H1 (cell line): ENCODE results near the gene SHLD1. TPM values are rescaled to one million over a fixed set of nuclear protein-coding genes. Genes with fewer than 3 reads are reported as not detected.

Source experiments
- CTCF ChIA-PET: fragments of 300-600 bp; sonication (Branson Sonifier 250); formaldehyde crosslinking; loops from one replicate; lab custom pipeline; 2021; ENCODE audit not compliant: partially characterized antibody; lab: Charles Lee
- POLR2A ChIA-PET: fragments of 300-600 bp; sonication (Branson Sonifier 250); formaldehyde crosslinking; loops from one replicate; lab custom pipeline; 2021; ENCODE audit warnings: inconsistent platforms; ENCODE audit not compliant: partially characterized antibody; lab: Charles Lee
- DNase-seq, 2 experiments: peaks; one replicate each; pipeline versions ENCODE4 v3.0.0 to v3.0.0-alpha.2; 2010 to 2022; ENCODE audit warnings: low spot score in 2 of 2, low read depth in 1 of 2, mixed read lengths in 1 of 2
- FAIRE-seq: peaks from 2 replicates; lab custom pipeline; 2011; peaks lifted over from hg19 to GRCh38; lab: Jason Lieb, UNC
- H2AFZ ChIP-seq: 2 replicates; pipeline ENCODE4 v1.8.1; 2012; ENCODE audit warnings: low read length, inconsistent platforms
- H2AK5ac ChIP-seq: 2 replicates; pipeline ENCODE4 v1.6.1; 2013; ENCODE audit warnings: low read depth, low read length
- H2BK120ac ChIP-seq: replicated peaks from 2 replicates; pipeline ENCODE3; 2013; ENCODE audit warnings: low read depth, low read length, inconsistent platforms
- H2BK12ac ChIP-seq: 2 replicates; pipeline ENCODE4 v1.6.1; 2013; ENCODE audit warnings: low read depth, low read length
- H2BK15ac ChIP-seq: 2 replicates; pipeline ENCODE4 v1.6.1; 2013; ENCODE audit warnings: low read length
- H2BK20ac ChIP-seq: 2 replicates; pipeline ENCODE4 v1.6.1; 2013; ENCODE audit warnings: low read length
- H2BK5ac ChIP-seq: 2 replicates; pipeline ENCODE4 v1.6.1; 2013; ENCODE audit warnings: low read depth, low read length
- H3K14ac ChIP-seq: 2 replicates; pipeline ENCODE4 v1.6.1; 2013; ENCODE audit warnings: inconsistent platforms; ENCODE audit not compliant: insufficient read length
- H3K18ac ChIP-seq: 2 replicates; pipeline ENCODE4 v1.6.1; 2013; ENCODE audit warnings: low read length; ENCODE audit errors: extremely low read depth
- H3K23ac ChIP-seq: 2 replicates; pipeline ENCODE4 v1.6.1; 2013; ENCODE audit warnings: inconsistent platforms; ENCODE audit not compliant: insufficient read length
- H3K23me2 ChIP-seq: 2 replicates; pipeline ENCODE4 v1.6.1; 2013; ENCODE audit warnings: low read depth, low read length
- H3K27ac ChIP-seq: 2 replicates; pipeline ENCODE4 v1.6.1; 2011; ENCODE audit warnings: low read depth, low read length, inconsistent platforms
- H3K27me3 ChIP-seq, 4 experiments: replicated peaks in 1 of 4; 1 replicate in 1 of 4; 2 replicates in 3 of 4; pipeline versions ENCODE4 v1.6.1 to v1.8.1; 2011 to 2013; ENCODE audit warnings: low read length in 3 of 4, mild to moderate bottlenecking in 3 of 4, inconsistent platforms in 2 of 4, mixed read lengths in 2 of 4, moderate library complexity in 1 of 4; ENCODE audit not compliant: control insufficient read depth in 3 of 4, insufficient read depth in 3 of 4; ENCODE audit errors: extremely low read depth in 1 of 4
- H3K36me3 ChIP-seq, 4 experiments: 2 replicates each; pipeline versions ENCODE4 v1.6.1 to v1.8.1; 2011 to 2013; ENCODE audit warnings: mild to moderate bottlenecking in 4 of 4, low read length in 3 of 4, moderate library complexity in 2 of 4, control low read depth in 1 of 4, inconsistent platforms in 1 of 4; ENCODE audit not compliant: insufficient read depth in 4 of 4, control insufficient read depth in 2 of 4
- H3K4ac ChIP-seq: replicated peaks from 2 replicates; pipeline ENCODE3; 2013; ENCODE audit warnings: low read length, low read depth, mixed read lengths, inconsistent platforms; ENCODE audit not compliant: insufficient read length
- H3K4me1 ChIP-seq, 4 experiments: replicated peaks in 1 of 4; 1 replicate in 1 of 4; 2 replicates in 3 of 4; pipeline versions ENCODE4 v1.6.1 to v1.8.1; 2011 to 2013; ENCODE audit warnings: low read length in 3 of 4, inconsistent platforms in 2 of 4, mixed read lengths in 1 of 4; ENCODE audit not compliant: insufficient read depth in 4 of 4, control insufficient read depth in 3 of 4
- H3K4me2 ChIP-seq, 2 experiments: 2 replicates each; pipeline versions ENCODE4 v1.6.1 to v1.8.1; 2011 to 2013; ENCODE audit warnings: low read depth in 2 of 2, low read length in 2 of 2, control low read depth in 1 of 2, inconsistent platforms in 1 of 2, mild to moderate bottlenecking in 1 of 2; ENCODE audit not compliant: insufficient read depth in 1 of 2
- H3K4me3 ChIP-seq, 4 experiments: fragments of 200-600, 300-600 bp in 1 of 4; sonication (generic), shearing (Covaris generic), sonication (Bioruptor Twin) in 1 of 4; 2 replicates each; pipeline versions ENCODE4 v1.5.1 to v1.8.1; 2011 to 2016; ENCODE audit warnings: low read length in 4 of 4, low read depth in 3 of 4, control low read depth in 2 of 4, inconsistent platforms in 2 of 4, mild to moderate bottlenecking in 2 of 4, mixed read lengths in 1 of 4, moderate library complexity in 1 of 4; ENCODE audit not compliant: insufficient read depth in 2 of 4; ENCODE audit errors: extremely low read depth in 1 of 4
- H3K56ac ChIP-seq: replicated peaks from 2 replicates; pipeline ENCODE3; 2013; ENCODE audit warnings: low read depth, mild to moderate bottlenecking, mixed read lengths, low read length, inconsistent platforms; ENCODE audit not compliant: insufficient read length
- H3K79me1 ChIP-seq: 2 replicates; pipeline ENCODE4 v1.6.1; 2013; ENCODE audit warnings: low read depth, low read length, control low read depth
- H3K79me2 ChIP-seq, 2 experiments: 2 replicates each; pipeline versions ENCODE4 v1.6.1 to v1.8.1; 2012 to 2013; ENCODE audit warnings: low read length in 2 of 2, mild to moderate bottlenecking in 2 of 2, inconsistent platforms in 1 of 2; ENCODE audit not compliant: insufficient read depth in 2 of 2, control insufficient read depth in 1 of 2
- H3K9ac ChIP-seq, 4 experiments: replicated peaks in 1 of 4; 1 replicate in 1 of 4; 2 replicates in 3 of 4; pipeline versions ENCODE4 v1.6.1 to v1.8.1; 2011 to 2013; ENCODE audit warnings: low read depth in 3 of 4, low read length in 3 of 4, control low read depth in 2 of 4, mild to moderate bottlenecking in 2 of 4, moderate library complexity in 2 of 4, inconsistent platforms in 1 of 4; ENCODE audit errors: extremely low read depth in 1 of 4
- H3K9me3 ChIP-seq, 2 experiments: 2 replicates each; pipeline versions ENCODE4 v1.6.1 to v1.8.1; 2012 to 2013; ENCODE audit warnings: mild to moderate bottlenecking in 2 of 2, moderate library complexity in 2 of 2, control low read depth in 1 of 2, inconsistent platforms in 1 of 2, low read depth in 1 of 2, low read length in 1 of 2, mixed read lengths in 1 of 2; ENCODE audit not compliant: insufficient read depth in 2 of 2
- H4K20me1 ChIP-seq, 2 experiments: replicated peaks in 1 of 2; 2 replicates each; pipeline versions ENCODE3 to v1.8.1; 2011 to 2013; ENCODE audit warnings: inconsistent platforms in 2 of 2, low read length in 2 of 2, mild to moderate bottlenecking in 1 of 2; ENCODE audit not compliant: insufficient read depth in 2 of 2, control insufficient read depth in 1 of 2
- H4K5ac ChIP-seq: 2 replicates; pipeline ENCODE4 v1.6.1; 2013; ENCODE audit warnings: low read length, low read depth, mixed read lengths, inconsistent platforms; ENCODE audit not compliant: insufficient read length
- H4K8ac ChIP-seq: 2 replicates; pipeline ENCODE4 v1.8.0; 2013; ENCODE audit warnings: mild to moderate bottlenecking, moderate library complexity, low read length, inconsistent platforms; ENCODE audit not compliant: insufficient read depth; ENCODE audit errors: extremely low read depth
- H4K91ac ChIP-seq: replicated peaks from 2 replicates; pipeline ENCODE3; 2013; ENCODE audit warnings: low read length, mixed read lengths, inconsistent platforms; ENCODE audit not compliant: insufficient read length
- SAP30 ChIP-seq: fragments of 300-600 bp; sonication (generic); IDR thresholded peaks from 2 replicates; pipeline ENCODE4 v1.7.1; 2012; ENCODE audit warnings: low read length, moderate library complexity, mild to moderate bottlenecking, inconsistent platforms; ENCODE audit not compliant: insufficient read depth, insufficient replicate concordance
- SIRT6 ChIP-seq: IDR thresholded peaks from one replicate; pipeline ENCODE4 v1.7.1; 2012; ENCODE audit warnings: low read length, inconsistent platforms
- SRF ChIP-seq: IDR thresholded peaks from 2 replicates; pipeline ENCODE4 v1.6.1; 2011; ENCODE audit warnings: mild to moderate bottlenecking, low read depth, low read length, moderate library complexity
- WGBS, 2 experiments: shearing (Covaris generic) in 1 of 2; methylation state at CpG; one replicate each; pipeline versions ENCODE4 v1.1.6 to v1.1.7; 2013 to 2015; ENCODE audit warnings: low lambda C conversion rate in 2 of 2, mixed read lengths in 2 of 2, inconsistent platforms in 1 of 2, low coverage in 1 of 2, missing lambda C conversion rate in 1 of 2; ENCODE audit not compliant: insufficient replicate concordance in 2 of 2, insufficient coverage in 1 of 2, insufficient read length in 1 of 2; ENCODE audit errors: extremely low coverage in 1 of 2, missing lambda C conversion rate in 1 of 2; 5-methylcytosine and 5-hydroxymethylcytosine counted together
- polyA plus RNA-seq, 7 experiments: library from polyadenylated mRNA; depleted of rRNA in 3 of 7; stranded (reverse) in 5 of 7; unstranded in 2 of 7; fragments of >200 nt in 5 of 7; fragments of 200-250 nt in 2 of 7; gene quantifications; 1 replicate in 5 of 7; 2 replicates in 1 of 7; 4 replicates in 1 of 7; pipeline versions ENCODE4 v1.2.1 to v1.2.3, GENCODE V29; 2011 to 2013; ENCODE audit warnings: missing spikeins in 2 of 7, mixed read lengths in 2 of 7
- total RNA-seq: library from RNA; stranded (reverse); fragmentation: NEBNext Ultra II Directional; extraction: Animal tissue kit (Norgen Biotek cat#: 25700); gene quantifications from 2 replicates; pipeline ENCODE4 v1.2.1, GENCODE V29; 2021
- TF ChIP-seq, protein P1 (sequence below): IDR thresholded peaks from 2 replicates; pipeline ENCODE4 v1.6.1; 2011; ENCODE audit warnings: low read depth, mild to moderate bottlenecking, low read length; ENCODE audit not compliant: insufficient read depth

The SHLD1 gene
- total and polyA plus RNA-seq, 2 of the 8 experiments (the other 6 are each of a cell fraction or from before 2014, with no cell fraction given) = 4.2 to 6.5 TPM

- Histone ChIP-seq H3K9ac (no peak overlapping the region), H3K27ac (no peak overlapping the region), H3K23ac (no peak overlapping the region), H2AFZ (no peak overlapping the region), H2BK120ac (no peak overlapping the region), H3K4ac (no peak overlapping the region), H3K23me2 (no peaks in the 10 kb centered on the region), H3K4me1 (peaks cover 0 to 4% (median 1%) of the 10 kb centered on the region in 4 experiments; a peak in 2 of 7 replicates), H3K4me2 (no peak overlapping the region), H2BK12ac (no peak overlapping the region), H3K14ac (no peak overlapping the region), H3K18ac (no peak overlapping the region), H2BK20ac (no peak overlapping the region), H3K4me3 (no peak overlapping the region), H4K5ac (no peak overlapping the region), H3K79me2 (no peaks in the 10 kb centered on the region), H3K36me3 (no peaks in the 10 kb centered on the region), H4K91ac (no peak overlapping the region), H2BK5ac (no peak overlapping the region), H4K20me1 (no peaks in the 10 kb centered on the region), H3K56ac (no peak overlapping the region), H4K8ac (no peak overlapping the region), H3K27me3 (no peaks in the 10 kb centered on the region), H3K79me1 (no peaks in the 10 kb centered on the region), H2BK15ac (no peak overlapping the region), H3K9me3 (no peaks in the 10 kb centered on the region), H2AK5ac (no peak overlapping the region)
- no peak for TF ChIP-seq SIRT6
- TF ChIP-seq SRF = no peak
- TF ChIP-seq, protein P1, sequence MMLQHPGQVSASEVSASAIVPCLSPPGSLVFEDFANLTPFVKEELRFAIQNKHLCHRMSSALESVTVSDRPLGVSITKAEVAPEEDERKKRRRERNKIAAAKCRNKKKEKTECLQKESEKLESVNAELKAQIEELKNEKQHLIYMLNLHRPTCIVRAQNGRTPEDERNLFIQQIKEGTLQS = no peak
- TF ChIP-seq SAP30 = no peak
- ChIA-PET POLR2A (interaction anchor here (0.6 kb wide), 1 partner anchor 206 kb away, joined by 3 read pairs; no protein-coding TSS in a partner anchor), CTCF (interaction anchor here (0.7 to 4.5 kb wide), 30 partner anchors 8 to 288 kb away, joined by 3 to 38 read pairs (median 5); partner anchors contain the start of gene SHLD1)
- 88% methylated on average over 2 of the region's 2 CpGs; no CpG with 5 or more reads in 1 of the 2 experiments for WGBS, 2 experiments
- DNase-seq (no peak), FAIRE-seq (no peak)
Measured at GRCh38 chr20:5786930-5787795, 37.0 kb downstream of the SHLD1 start.
